KG1 (cell line): ENCODE results near the gene MEF2C.

Experiments used
- DNase-seq: peaks from one replicate; lab custom pipeline; 2025; lab: John Stamatoyannopoulos, UW

MEF2C gene

GRCh38 chr5:88673253-88674105 is 209.5 kb downstream of the MEF2C start:
- DNase-seq = no peak

DNA sequence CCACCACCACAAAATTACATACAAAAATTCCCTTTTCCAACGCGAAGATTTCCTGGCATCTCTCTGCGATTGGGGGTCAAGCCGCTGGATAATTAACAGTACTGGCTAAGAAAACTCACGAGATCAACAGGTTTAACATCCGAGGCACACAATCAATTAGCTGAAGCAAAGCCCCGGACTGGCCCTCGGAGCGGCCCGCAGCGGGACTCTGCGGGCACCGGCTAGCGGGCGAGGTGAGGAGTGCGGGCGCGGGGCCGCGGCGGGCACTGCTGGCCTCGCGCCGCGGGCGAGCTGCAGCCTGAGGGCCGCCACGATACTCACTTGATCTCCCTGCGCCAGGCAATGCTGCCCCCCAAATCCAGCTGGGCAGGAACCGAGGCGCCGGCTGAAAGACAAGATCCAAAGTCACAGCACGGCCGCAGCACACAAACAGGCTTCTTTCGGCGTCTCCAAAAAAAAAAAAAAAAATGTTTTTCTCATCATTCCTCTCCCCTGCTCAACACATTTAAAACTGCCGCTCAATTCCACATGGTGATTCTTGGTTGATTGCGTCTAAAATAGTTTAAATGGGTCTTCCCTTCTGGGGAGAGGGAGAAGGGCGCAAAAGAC is 210.2 kb downstream of the MEF2C start:
- DNase-seq = no peak

GRCh38 chr5:88671505-88672499 is 211.2 kb downstream of the MEF2C start:
- DNase-seq = no peak

GRCh38 chr5:88671106-88671504 is 211.9 kb downstream of the MEF2C start:
- DNase-seq = no peak

- DNase-seq = no peak
Measured at GRCh38 chr5:88670461-88670860, 212.5 kb downstream of the MEF2C start.

GRCh38 chr5:88669371-88670050 is 213.5 kb downstream of the MEF2C start:
- no peak for DNase-seq

GRCh38 chr5:88667496-88668201 is 215.3 kb downstream of the MEF2C start:
- no peak for DNase-seq
